ENCODE data around the gene HLX.

HLX gene

GRCh38 chr1:220879076-220879508 lies at the start of gene HLX:
HLX (plus strand) TSS chr1:220879443; CDS start chr1:220879858, 415 bp downstream.
- H4K20me1 ChIP-seq (ENCODE audit: insufficient read depth, low read length), result no peaks in the 10 kb centered on the region
- H3K4me2 ChIP-seq (ENCODE audit: low read length), result peak within 1 kb of the TSS; percentile 94
- peak within 1 kb of the TSS; percentile 76 for H3K4me3 ChIP-seq (ENCODE audit: low read length)
- peaks cover 26% of the 10 kb centered on the region for H3K27me3 ChIP-seq (ENCODE audit: low read depth, low read length)
- H3K9ac ChIP-seq (ENCODE audit: low read length), result peak within 1 kb of the TSS; percentile 48
- no peaks in the 10 kb centered on the region for H3K9me3 ChIP-seq (ENCODE audit: insufficient read depth, low read length)
- no peak within 1 kb of the TSS for H3K27ac ChIP-seq (ENCODE audit: low read length)
- H3K36me3 ChIP-seq (replicated peaks; ENCODE audit: low read depth, low read length), result no peaks in the 10 kb centered on the region
- peaks cover 27% of the 10 kb centered on the region for H3K4me1 ChIP-seq (ENCODE audit: low read length)
- no peaks in the 10 kb centered on the region for H3K79me2 ChIP-seq (ENCODE audit: low read length)
- H2AFZ ChIP-seq (ENCODE audit: low read depth, low read length), result peak within 1 kb of the TSS; percentile 51
- TF ChIP-seq EZH2phosphoT487 (IDR thresholded peaks at IDR 0.05; ENCODE audit: low read depth) (no peak), CTCF (IDR thresholded peaks at IDR 0.05; ENCODE audit: low read depth, low read length) (no peak)

GRCh38 chr1:220833436-220833835 lies 45.8 kb upstream of the HLX start:
- H3K9ac ChIP-seq (ENCODE audit: low read length), result no peak overlapping the region
- no peaks in the 10 kb centered on the region for H4K20me1 ChIP-seq (ENCODE audit: insufficient read depth, low read length)
- no peak overlapping the region for H3K27ac ChIP-seq (ENCODE audit: low read length)
- H2AFZ ChIP-seq (ENCODE audit: low read depth, low read length), result no peak overlapping the region
- H3K36me3 ChIP-seq (replicated peaks; ENCODE audit: low read depth, low read length), result no peaks in the 10 kb centered on the region
- H3K4me1 ChIP-seq (ENCODE audit: low read length), result no peaks in the 10 kb centered on the region
- no peak overlapping the region for H3K4me3 ChIP-seq (ENCODE audit: low read length)
- no peaks in the 10 kb centered on the region for H3K27me3 ChIP-seq (ENCODE audit: low read depth, low read length)
- no peak overlapping the region for H3K4me2 ChIP-seq (ENCODE audit: low read length)
- H3K79me2 ChIP-seq (ENCODE audit: low read length), result no peaks in the 10 kb centered on the region
- TF ChIP-seq EZH2phosphoT487 (IDR thresholded peaks at IDR 0.05; ENCODE audit: low read depth), result no peak
- TF ChIP-seq CTCF (IDR thresholded peaks at IDR 0.05; ENCODE audit: low read depth, low read length), result no peak
- H3K9me3 ChIP-seq (ENCODE audit: insufficient read depth, low read length), result no peaks in the 10 kb centered on the region

- no peaks in the 10 kb centered on the region for H4K20me1 ChIP-seq (ENCODE audit: insufficient read depth, low read length)
- no peak overlapping the region for H3K9ac ChIP-seq (ENCODE audit: low read length)
- no peak overlapping the region for H3K4me3 ChIP-seq (ENCODE audit: low read length)
- no peak overlapping the region for H2AFZ ChIP-seq (ENCODE audit: low read depth, low read length)
- H3K4me1 ChIP-seq (ENCODE audit: low read length), result no peaks in the 10 kb centered on the region
- no peak overlapping the region for H3K27ac ChIP-seq (ENCODE audit: low read length)
- TF ChIP-seq EZH2phosphoT487 (IDR thresholded peaks at IDR 0.05; ENCODE audit: low read depth), result no peak
- TF ChIP-seq CTCF (IDR thresholded peaks at IDR 0.05; ENCODE audit: low read depth, low read length), result no peak
- H3K27me3 ChIP-seq (ENCODE audit: low read depth, low read length), result no peaks in the 10 kb centered on the region
- no peaks in the 10 kb centered on the region for H3K36me3 ChIP-seq (replicated peaks; ENCODE audit: low read depth, low read length)
- no peak overlapping the region for H3K4me2 ChIP-seq (ENCODE audit: low read length)
- no peaks in the 10 kb centered on the region for H3K9me3 ChIP-seq (ENCODE audit: insufficient read depth, low read length)
- H3K79me2 ChIP-seq (ENCODE audit: low read length), result no peaks in the 10 kb centered on the region
Measured at GRCh38 chr1:220834155-220834870, 44.9 kb upstream of the HLX start.

- Histone ChIP-seq H3K36me3 (replicated peaks; ENCODE audit: low read depth, low read length) (no peaks in the 10 kb centered on the region), H3K4me3 (ENCODE audit: low read length) (no peak overlapping the region), H3K27ac (ENCODE audit: low read length) (no peak overlapping the region), H4K20me1 (ENCODE audit: insufficient read depth, low read length) (no peaks in the 10 kb centered on the region), H3K9ac (ENCODE audit: low read length) (no peak overlapping the region), H3K4me2 (ENCODE audit: low read length) (no peak overlapping the region), H2AFZ (ENCODE audit: low read depth, low read length) (no peak overlapping the region), H3K4me1 (ENCODE audit: low read length) (no peaks in the 10 kb centered on the region), H3K9me3 (ENCODE audit: insufficient read depth, low read length) (no peaks in the 10 kb centered on the region), H3K27me3 (ENCODE audit: low read depth, low read length) (no peaks in the 10 kb centered on the region), H3K79me2 (ENCODE audit: low read length) (no peaks in the 10 kb centered on the region)
- TF ChIP-seq EZH2phosphoT487 (IDR thresholded peaks at IDR 0.05; ENCODE audit: low read depth) (no peak), CTCF (IDR thresholded peaks at IDR 0.05; ENCODE audit: low read depth, low read length) (no peak)
Measured at GRCh38 chr1:220838578-220838977, 40.7 kb upstream of the HLX start.
